HG02885 (cell line): ENCODE results near the gene NXPH3.

Experiments
- ATAC-seq: cut with Tn5 transposase; IDR thresholded peaks from one replicate; pipeline ENCODE4 v1.9.1; 2021; ENCODE audit warnings: mild to moderate bottlenecking; ENCODE audit not compliant: unreplicated experiment, poor library complexity

Gene NXPH3

DNA sequence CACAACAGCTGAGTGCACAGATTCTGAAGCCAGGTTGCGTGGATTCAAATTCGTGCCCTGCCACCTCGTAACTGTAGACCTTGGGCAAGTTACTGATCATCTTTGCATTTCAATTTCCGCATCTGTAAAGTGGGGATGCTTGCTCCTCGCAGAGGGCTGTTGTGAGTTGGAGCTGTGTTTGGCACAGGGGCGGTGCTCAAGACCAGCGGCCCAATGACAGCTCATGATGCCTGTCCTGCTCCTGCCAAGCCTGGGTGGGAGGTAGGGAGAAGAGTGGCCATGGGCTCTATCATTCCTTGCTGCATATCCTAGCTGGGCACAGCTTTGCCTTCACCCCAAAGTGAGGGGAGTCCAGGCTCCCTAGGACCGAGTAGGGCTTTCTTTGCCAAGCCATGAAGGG, 12.6 kb downstream of the NXPH3 start:
- no peak for ATAC-seq

DNA sequence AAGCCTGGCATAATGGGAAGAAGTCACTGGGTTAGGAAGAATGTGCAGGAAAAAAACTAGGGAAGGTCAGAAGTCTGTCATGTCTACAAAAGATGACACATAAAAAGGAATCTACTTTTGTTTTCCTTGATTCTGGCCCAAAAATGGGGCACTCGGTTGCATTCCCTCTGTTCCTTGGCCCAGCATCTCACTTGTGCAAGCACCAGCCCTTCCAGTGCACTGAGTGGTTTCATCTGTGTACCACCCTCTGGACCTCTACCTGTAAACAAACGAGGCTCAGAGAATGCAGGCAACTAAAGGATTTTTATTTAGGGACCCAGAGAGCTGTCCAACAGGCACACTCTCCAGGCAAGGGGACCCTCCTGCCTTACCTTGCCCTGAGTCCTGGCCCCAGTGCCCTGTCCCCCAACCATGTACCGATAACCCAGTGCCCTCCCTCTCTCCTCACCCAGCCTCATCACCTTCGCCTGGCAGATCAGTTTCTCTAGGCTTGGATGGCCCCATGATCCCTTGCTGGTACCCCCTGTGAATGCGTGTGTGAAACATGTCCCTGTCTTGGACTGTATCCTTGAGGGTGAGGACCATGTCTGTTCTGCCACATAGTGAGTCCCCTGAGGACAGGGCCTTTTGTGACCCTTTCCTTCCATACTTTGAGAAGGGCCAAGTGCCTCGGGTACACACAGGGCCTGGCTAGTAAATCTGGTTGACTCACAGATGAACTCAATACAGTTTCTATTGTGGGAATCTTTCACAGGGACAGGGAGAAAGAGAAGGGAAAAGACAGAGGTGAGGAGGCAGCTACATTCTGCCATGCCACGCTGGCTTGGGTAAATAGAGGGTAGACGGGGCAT, 13.3 kb downstream of the NXPH3 start:
- ATAC-seq, result no peak

DNA sequence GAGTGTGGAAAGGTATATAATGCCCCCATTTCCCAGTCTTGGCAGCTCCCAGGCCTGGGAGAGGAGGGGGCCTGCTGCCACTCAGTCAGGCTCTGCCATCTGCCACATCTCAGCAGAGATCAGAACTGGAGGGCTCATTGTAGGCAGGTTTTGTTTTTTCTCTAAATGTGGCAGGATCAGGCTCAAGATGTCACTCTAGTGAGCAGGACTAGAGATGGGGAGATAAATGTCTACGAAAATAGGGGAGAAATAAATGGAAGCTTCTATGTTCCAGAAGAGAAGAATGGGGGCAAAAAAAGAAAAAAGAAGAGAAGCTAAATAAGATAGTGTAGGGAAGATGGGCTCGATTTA, 13.9 kb downstream of the NXPH3 start:
- no peak for ATAC-seq

- ATAC-seq, result no peak
Observed at GRCh38 chr17:49590874-49591273, 15.2 kb downstream of the NXPH3 start.

- ATAC-seq, result no peak
Observed at GRCh38 chr17:49592263-49592662, 16.6 kb downstream of the NXPH3 start.

- no peak for ATAC-seq
Observed at GRCh38 chr17:49595328-49595727, 19.7 kb downstream of the NXPH3 start.

GRCh38 chr17:49595980-49596379, 20.3 kb downstream of the NXPH3 start:
- ATAC-seq, result no peak

GRCh38 chr17:49596613-49597244, 21.1 kb downstream of the NXPH3 start:
- no peak for ATAC-seq

DNA sequence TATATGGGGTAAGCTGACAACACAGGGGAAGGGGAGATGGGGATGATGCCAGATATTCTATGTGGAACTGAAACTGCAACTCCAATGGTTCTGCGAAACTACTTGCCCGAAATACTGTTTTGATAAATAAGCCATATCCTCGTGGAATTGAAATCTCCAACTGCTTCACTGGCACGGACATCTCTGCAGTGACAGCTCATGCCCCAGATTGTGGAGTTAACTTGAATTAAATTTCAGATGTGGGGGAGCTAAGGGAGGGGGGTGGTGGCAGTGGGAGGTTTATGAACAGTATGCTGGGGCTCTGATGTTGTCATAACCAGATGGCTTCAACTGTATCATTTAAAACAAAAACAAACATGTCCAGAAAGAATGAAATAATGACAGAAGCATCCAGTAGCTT, 21.8 kb downstream of the NXPH3 start:
- ATAC-seq, result no peak

DNA sequence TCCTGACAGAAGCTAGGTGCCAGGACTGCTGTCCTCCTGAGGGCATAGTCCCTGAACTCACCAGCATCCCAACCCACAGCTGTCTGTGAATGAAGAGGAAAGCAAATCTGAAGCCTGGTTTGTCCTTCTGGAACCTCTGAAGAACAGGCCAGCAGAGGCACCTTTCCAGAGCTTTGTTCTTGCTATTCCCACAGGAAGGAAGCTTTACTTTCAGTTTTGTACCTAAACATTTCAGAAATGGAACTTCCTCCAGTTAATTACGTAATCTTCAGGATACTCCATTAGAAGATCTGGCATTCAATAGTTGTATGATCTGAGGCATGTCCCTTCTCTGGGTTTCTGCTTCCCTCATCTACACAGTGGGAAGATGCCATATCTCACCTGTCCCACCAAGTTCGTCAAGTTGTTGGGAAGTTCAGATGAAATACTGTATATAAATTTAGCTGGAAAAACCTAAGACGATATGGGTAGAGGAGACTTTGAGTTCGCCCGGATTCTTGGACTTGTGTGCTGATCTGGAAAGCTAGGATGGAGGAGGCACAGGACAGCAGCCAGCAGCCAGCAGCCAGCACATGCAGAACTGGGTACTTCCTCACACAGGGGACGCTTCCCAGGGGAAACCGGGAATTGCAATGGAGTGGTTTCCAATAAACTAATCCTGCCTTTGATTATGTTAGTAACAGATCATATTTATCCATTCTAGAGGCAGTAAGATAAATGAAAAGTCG, 22.4 kb downstream of the NXPH3 start:
- no peak for ATAC-seq

GRCh38 chr17:49598918-49599317, 23.2 kb downstream of the NXPH3 start:
- ATAC-seq, result no peak

- no peak for ATAC-seq
Observed at GRCh38 chr17:49600949-49601348, 25.3 kb downstream of the NXPH3 start.

- no peak for ATAC-seq
Observed at GRCh38 chr17:49602783-49603182, 27.1 kb downstream of the NXPH3 start.

GRCh38 chr17:49603238-49603637, 27.6 kb downstream of the NXPH3 start:
- no peak for ATAC-seq

GRCh38 chr17:49603720-49604119, 28.0 kb downstream of the NXPH3 start:
- ATAC-seq, result no peak

- ATAC-seq, result no peak
Observed at GRCh38 chr17:49604314-49604869, 28.7 kb downstream of the NXPH3 start.

GRCh38 chr17:49610883-49611584, 35.4 kb downstream of the NXPH3 start:
- ATAC-seq, result no peak

- ATAC-seq, result no peak
Observed at GRCh38 chr17:49612726-49613125, 37.1 kb downstream of the NXPH3 start.

- ATAC-seq, result no peak
Observed at GRCh38 chr17:49613182-49613800, 37.6 kb downstream of the NXPH3 start.

DNA sequence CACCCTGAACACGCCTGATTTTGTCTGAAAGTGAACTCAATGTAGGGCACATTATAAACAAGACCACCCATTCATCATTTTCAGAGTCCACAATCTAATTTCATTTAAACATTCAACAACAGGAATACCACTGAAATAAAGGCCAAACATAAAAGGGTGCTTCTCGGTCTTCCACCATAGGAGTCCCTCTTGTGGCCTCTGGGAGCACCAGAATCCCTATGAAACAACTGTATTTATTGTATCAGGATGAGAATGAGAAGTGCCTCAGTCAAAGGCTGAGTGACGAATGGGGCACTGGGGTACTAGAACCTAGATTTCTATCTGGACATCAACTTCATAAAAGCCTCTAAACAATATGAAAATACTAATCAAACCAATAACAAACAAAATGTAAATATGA, 40.4 kb downstream of the NXPH3 start:
- ATAC-seq, result no peak
